Uterus (tissue), 4 donors: ENCODE results near the gene ATP6V1G3. TPM values are rescaled to one million over a fixed set of nuclear protein-coding genes. Genes with fewer than 3 reads are reported as not detected.

Experiments used
- DNase-seq, 2 donors: peaks; one replicate each; pipeline ENCODE4 v3.0.0-alpha.2; 2019 to 2020
- H3K27ac ChIP-seq, 2 donors: fragments of 200-600 bp; sonication (generic); 1 replicate in 1 of 2; 2 replicates in 1 of 2; pipeline ENCODE4 v1.5.1; 2016 to 2018
- H3K27me3 ChIP-seq, 2 donors: fragments of 200-600 bp; sonication (generic); one replicate each; pipeline ENCODE4 v1.5.1; 2018 to 2019; ENCODE audit warnings: control low read depth in 1 of 2
- H3K36me3 ChIP-seq, 2 donors: fragments of 200-600 bp; sonication (generic); one replicate each; pipeline ENCODE4 v1.5.1; 2019; ENCODE audit warnings: control low read depth in 1 of 2
- H3K4me1 ChIP-seq, 2 donors: fragments of 200-600 bp; sonication (generic); one replicate each; pipeline ENCODE4 v1.5.1; 2018 to 2019; ENCODE audit warnings: control low read depth in 1 of 2
- H3K4me3 ChIP-seq, 2 donors: fragments of 200-600 bp; sonication (generic); 1 replicate in 1 of 2; 2 replicates in 1 of 2; pipeline ENCODE4 v1.5.1; 2018 to 2019; ENCODE audit warnings: mild to moderate bottlenecking in 1 of 2
- H3K9me3 ChIP-seq, 2 donors: fragments of 200-600 bp; sonication (generic); one replicate each; pipeline ENCODE4 v1.5.1; 2019; ENCODE audit warnings: control low read depth in 1 of 2
- POLR2A ChIP-seq, 2 donors: fragments of 450-650 bp; IDR thresholded peaks; one replicate each; pipeline ENCODE4 v1.6.1; 2016; ENCODE audit warnings: antibody characterized with exemption in 2 of 2, mild to moderate bottlenecking in 1 of 2, moderate library complexity in 1 of 2
- intact Hi-C: fragments of 100-400 bp; cut with DNase I; formaldehyde crosslinking; loops from one replicate; pipeline ENCODE4 v1.15.1; 2023; ENCODE audit warnings: low total_unique reads
- total RNA-seq, 4 donors: library from RNA; depleted of rRNA in 3 of 4; stranded (reverse); fragments of >200 nt in 3 of 4; gene quantifications; one replicate each; pipeline versions ENCODE4 v1.1.0 to v1.2.4, GENCODE V29; 2014 to 2023
- TF ChIP-seq, protein P1 (sequence below), 4 experiments: fragments of 200-600 bp in 2 of 4; fragments of 450-650 bp in 2 of 4; sonication (generic) in 2 of 4; IDR thresholded peaks; one replicate each; pipeline ENCODE4 v1.5.1; 2016 to 2019; ENCODE audit warnings: antibody characterized with exemption in 4 of 4, mild to moderate bottlenecking in 2 of 4, moderate library complexity in 1 of 4
- donor health status: DM: yes; HTN: yes; CAD: no.

ATP6V1G3 gene
- total RNA-seq, 4 donors from 2014 or later, result not detected

DNA sequence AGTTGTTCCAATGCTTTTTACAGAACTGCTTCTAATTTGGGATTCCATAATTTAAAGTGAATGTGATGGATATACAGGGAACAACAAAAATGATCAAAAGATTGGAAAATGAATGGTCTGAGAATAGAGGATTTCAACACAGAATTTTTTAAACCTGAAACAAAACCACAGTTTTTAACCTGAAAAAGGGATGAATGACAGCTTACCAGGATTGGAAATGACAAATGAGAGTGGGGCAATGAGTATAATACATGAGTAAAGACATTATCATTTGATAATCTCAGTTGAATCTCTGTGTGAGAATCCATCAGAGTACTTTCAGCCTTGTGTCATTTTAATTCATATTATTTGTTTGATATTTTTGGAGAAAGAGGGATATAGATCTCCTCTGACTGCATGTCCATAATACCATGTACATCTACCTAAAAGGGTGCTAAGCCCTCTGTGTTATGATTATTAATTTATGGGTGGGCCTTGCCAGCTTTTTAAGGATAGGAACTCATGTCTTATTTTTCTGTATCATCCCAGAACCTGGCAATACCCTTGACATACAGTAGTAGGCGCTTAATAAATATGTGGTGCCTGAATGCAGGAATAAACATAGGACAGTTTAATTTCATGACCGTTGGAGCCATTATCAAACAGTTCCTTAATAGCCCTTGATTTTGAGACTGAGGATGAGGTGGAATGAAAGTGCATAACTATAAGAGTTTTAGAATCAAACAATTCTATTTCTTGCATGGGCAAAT lies 12.4 kb upstream of the ATP6V1G3 start:
- H3K9me3 ChIP-seq, result no peaks in the 10 kb centered on the region
- TF ChIP-seq, protein P1, sequence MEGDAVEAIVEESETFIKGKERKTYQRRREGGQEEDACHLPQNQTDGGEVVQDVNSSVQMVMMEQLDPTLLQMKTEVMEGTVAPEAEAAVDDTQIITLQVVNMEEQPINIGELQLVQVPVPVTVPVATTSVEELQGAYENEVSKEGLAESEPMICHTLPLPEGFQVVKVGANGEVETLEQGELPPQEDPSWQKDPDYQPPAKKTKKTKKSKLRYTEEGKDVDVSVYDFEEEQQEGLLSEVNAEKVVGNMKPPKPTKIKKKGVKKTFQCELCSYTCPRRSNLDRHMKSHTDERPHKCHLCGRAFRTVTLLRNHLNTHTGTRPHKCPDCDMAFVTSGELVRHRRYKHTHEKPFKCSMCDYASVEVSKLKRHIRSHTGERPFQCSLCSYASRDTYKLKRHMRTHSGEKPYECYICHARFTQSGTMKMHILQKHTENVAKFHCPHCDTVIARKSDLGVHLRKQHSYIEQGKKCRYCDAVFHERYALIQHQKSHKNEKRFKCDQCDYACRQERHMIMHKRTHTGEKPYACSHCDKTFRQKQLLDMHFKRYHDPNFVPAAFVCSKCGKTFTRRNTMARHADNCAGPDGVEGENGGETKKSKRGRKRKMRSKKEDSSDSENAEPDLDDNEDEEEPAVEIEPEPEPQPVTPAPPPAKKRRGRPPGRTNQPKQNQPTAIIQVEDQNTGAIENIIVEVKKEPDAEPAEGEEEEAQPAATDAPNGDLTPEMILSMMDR (IDR thresholded peaks at IDR 0.05), result no peak
- TF ChIP-seq POLR2A (IDR thresholded peaks at IDR 0.05), result no peak
- no peaks in the 10 kb centered on the region for H3K36me3 ChIP-seq
- intact Hi-C loops, result no loop called here
- no peak overlapping the region for H3K4me3 ChIP-seq
- H3K27me3 ChIP-seq, result no peaks in the 10 kb centered on the region
- H3K27ac ChIP-seq, result no peak overlapping the region
- H3K4me1 ChIP-seq, result no peaks in the 10 kb centered on the region
- DNase-seq, result no peak

DNA sequence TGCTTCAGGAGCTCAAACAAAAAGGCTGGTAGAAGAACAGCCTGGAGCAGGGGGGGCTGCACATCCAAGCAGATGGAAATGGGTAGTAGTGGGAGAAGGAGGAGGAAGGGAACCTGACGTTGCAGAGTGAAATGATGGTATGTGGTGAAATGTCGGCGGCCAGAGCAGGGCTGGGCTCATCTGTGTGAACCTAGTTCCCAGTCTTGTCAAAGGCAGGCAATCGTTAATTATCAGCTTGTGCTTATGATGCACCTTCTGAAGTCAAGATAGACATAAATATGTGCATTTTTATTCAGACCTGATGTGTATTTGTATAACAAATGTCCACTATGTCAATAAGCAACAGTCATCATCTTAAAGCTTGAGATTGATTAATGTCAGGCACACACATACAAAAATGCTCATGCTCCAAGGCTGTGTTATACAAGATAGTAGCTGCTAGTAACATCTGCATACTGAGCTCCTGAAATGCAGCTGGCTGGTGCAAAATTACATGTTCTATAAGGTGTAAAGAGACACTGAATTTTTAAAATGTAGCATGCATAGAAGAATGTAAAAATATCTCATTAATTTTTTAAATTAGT lies 10.6 kb upstream of the ATP6V1G3 start:
- H3K36me3 ChIP-seq, result no peaks in the 10 kb centered on the region
- no peaks in the 10 kb centered on the region for H3K9me3 ChIP-seq
- intact Hi-C loops, result no loop called here
- no peak overlapping the region for H3K27ac ChIP-seq
- H3K27me3 ChIP-seq, result no peaks in the 10 kb centered on the region
- TF ChIP-seq, protein P1 (IDR thresholded peaks at IDR 0.05), result no peak
- TF ChIP-seq POLR2A (IDR thresholded peaks at IDR 0.05), result no peak
- no peak for DNase-seq
- no peaks in the 10 kb centered on the region for H3K4me1 ChIP-seq
- H3K4me3 ChIP-seq, result no peak overlapping the region

DNA sequence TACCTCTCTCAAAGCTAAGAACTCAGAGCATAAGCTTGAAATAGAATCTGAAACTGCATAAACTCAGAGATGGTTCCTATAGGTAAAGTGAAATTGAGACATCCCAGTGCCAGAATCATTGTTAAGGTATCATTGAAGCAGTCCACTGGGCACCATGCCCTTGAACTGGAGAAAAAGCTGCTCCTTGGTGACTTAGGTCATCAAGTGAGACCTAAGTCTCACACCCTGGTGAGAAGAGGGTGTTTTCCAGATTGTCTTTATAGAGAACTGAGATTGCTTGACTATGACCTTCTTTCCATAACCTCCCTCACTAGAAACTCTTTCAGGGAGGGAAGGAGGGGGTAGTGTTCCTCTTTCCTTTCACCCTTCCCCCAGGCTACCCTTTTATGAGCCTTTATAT lies 9.4 kb upstream of the ATP6V1G3 start:
- Histone ChIP-seq H3K4me1 (no peaks in the 10 kb centered on the region), H3K9me3 (no peaks in the 10 kb centered on the region), H3K27ac (no peak overlapping the region), H3K4me3 (no peak overlapping the region), H3K27me3 (no peaks in the 10 kb centered on the region), H3K36me3 (no peaks in the 10 kb centered on the region)
- no peak for TF ChIP-seq POLR2A (IDR thresholded peaks at IDR 0.05)
- TF ChIP-seq, protein P1 (IDR thresholded peaks at IDR 0.05), result no peak
- intact Hi-C loops, result no loop called here
- no peak for DNase-seq

DNA sequence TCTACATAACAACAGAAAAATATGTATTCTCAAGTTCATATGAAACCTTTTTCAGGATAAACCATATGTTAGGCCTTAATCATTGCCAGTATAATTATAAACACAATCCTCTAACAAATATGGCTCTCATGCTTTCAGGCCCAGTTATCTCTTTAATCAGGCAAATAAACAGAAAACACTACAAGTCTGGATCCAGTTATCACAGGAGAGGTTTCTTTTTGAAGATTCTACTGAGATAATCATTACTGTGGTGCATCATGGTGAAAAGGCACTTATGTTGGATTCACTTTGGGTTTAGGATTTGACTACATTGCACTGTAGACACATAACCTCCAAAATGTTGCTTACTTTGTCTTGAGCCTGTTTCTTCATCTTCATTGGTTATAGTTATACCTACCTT lies 8.4 kb upstream of the ATP6V1G3 start:
- Histone ChIP-seq H3K27me3 (no peaks in the 10 kb centered on the region), H3K9me3 (no peaks in the 10 kb centered on the region), H3K36me3 (no peaks in the 10 kb centered on the region), H3K4me3 (no peak overlapping the region), H3K4me1 (no peaks in the 10 kb centered on the region), H3K27ac (no peak overlapping the region)
- intact Hi-C loops, result no loop called here
- no peak for DNase-seq
- no peak for TF ChIP-seq POLR2A (IDR thresholded peaks at IDR 0.05)

DNA sequence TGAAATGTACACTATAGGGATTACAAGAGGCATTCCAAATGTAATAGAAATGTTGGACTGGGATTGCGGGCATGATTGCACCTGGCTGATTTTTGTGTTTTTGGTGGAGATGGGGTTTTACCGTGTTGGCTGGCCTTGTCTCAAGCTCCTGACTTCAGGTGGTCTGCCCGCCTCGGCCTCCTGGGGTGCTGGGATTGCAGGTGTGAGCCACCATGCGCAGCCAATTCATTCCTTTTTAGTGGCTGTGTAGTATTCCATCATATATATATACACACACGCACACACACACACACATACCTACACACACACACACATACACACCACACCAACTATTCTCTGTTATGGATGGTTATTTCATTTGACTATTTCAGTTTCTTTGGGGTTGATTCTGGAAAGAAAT lies 4.7 kb upstream of the ATP6V1G3 start:
- TF ChIP-seq, protein P1 (IDR thresholded peaks at IDR 0.05), result no peak
- TF ChIP-seq POLR2A (IDR thresholded peaks at IDR 0.05), result no peak
- no peaks in the 10 kb centered on the region for H3K9me3 ChIP-seq
- no peak for DNase-seq

More for the DNA sequence above, 4.7 kb upstream of the ATP6V1G3 start:
- H3K4me1 ChIP-seq, result no peaks in the 10 kb centered on the region
- H3K27ac ChIP-seq, result no peak overlapping the region
- H3K36me3 ChIP-seq, result no peaks in the 10 kb centered on the region
- intact Hi-C loops, result no loop called here
- H3K4me3 ChIP-seq, result no peak overlapping the region
- no peaks in the 10 kb centered on the region for H3K27me3 ChIP-seq
